Stimulated activated memory B cell treated with anti-CD40 and anti-IgM and Interleukin-4, amounts not matched to agents 10 μg/mL and 1 μg/mL and 100 μg/mL, for 72 hours (primary cell): ENCODE results near the gene TEX10.
A peak's percentile ranks its signal among the peaks of the same experiment; 100 is the strongest.

Source experiments
- ATAC-seq: fragments of 150-1000 bp; cut with Tn5 transposase; 2 replicates; pipeline ENCODE4 v1.10.0; 2021
- H3K27ac Mint-ChIP-seq: one replicate; pipeline ENCODE4 v1.8.0; 2022; ENCODE audit warnings: mild to moderate bottlenecking, mixed read lengths
- H3K27me3 Mint-ChIP-seq: one replicate; pipeline ENCODE4 v1.8.0; 2022; ENCODE audit warnings: mixed read lengths
- H3K36me3 Mint-ChIP-seq: one replicate; pipeline ENCODE4 v1.8.0; 2022; ENCODE audit warnings: mixed read lengths
- H3K4me1 Mint-ChIP-seq: one replicate; pipeline ENCODE4 v1.8.0; 2022; ENCODE audit warnings: mixed read lengths
- H3K4me3 Mint-ChIP-seq: one replicate; pipeline ENCODE4 v1.8.0; 2022; ENCODE audit warnings: mild to moderate bottlenecking, moderate library complexity, mixed read lengths
- H3K9me3 Mint-ChIP-seq: one replicate; pipeline ENCODE4 v1.8.0; 2022; ENCODE audit warnings: mixed read lengths

The TEX10 gene

GRCh38 chr9:100281676-100282387 is 70.9 kb downstream of the TEX10 start:
- no peak for ATAC-seq
- H3K9me3 Mint-ChIP-seq: peaks cover 7% of the 10 kb centered on the region
- no peak overlapping the region for H3K27ac Mint-ChIP-seq
- H3K36me3 Mint-ChIP-seq: peaks cover 56% of the 10 kb centered on the region
- H3K4me3 Mint-ChIP-seq: no peak overlapping the region
- no peaks in the 10 kb centered on the region for H3K27me3 Mint-ChIP-seq
- H3K4me1 Mint-ChIP-seq: peaks cover 6% of the 10 kb centered on the region

- ATAC-seq: no peak
- H3K4me3 Mint-ChIP-seq: no peak overlapping the region
- no peaks in the 10 kb centered on the region for H3K27me3 Mint-ChIP-seq
- peaks cover 10% of the 10 kb centered on the region for H3K4me1 Mint-ChIP-seq
- H3K36me3 Mint-ChIP-seq: peaks cover 56% of the 10 kb centered on the region
- H3K27ac Mint-ChIP-seq: no peak overlapping the region
- peaks cover 7% of the 10 kb centered on the region for H3K9me3 Mint-ChIP-seq
These were observed 71.7 kb downstream of the TEX10 start for GRCh38 chr9:100281066-100281465.

- no peak for ATAC-seq
- peak overlapping the region; percentile 23 for H3K27ac Mint-ChIP-seq
- H3K4me3 Mint-ChIP-seq: no peak overlapping the region
- H3K9me3 Mint-ChIP-seq: no peaks in the 10 kb centered on the region
- peaks cover 56% of the 10 kb centered on the region for H3K36me3 Mint-ChIP-seq
- H3K27me3 Mint-ChIP-seq: no peaks in the 10 kb centered on the region
- H3K4me1 Mint-ChIP-seq: peaks cover 10% of the 10 kb centered on the region
These were observed 75.4 kb downstream of the TEX10 start for GRCh38 chr9:100277166-100277979.

GRCh38 chr9:100269656-100270055 is 83.1 kb downstream of the TEX10 start:
- Mint-ChIP-seq H3K36me3 (peaks cover 41% of the 10 kb centered on the region), H3K4me3 (no peak overlapping the region), H3K9me3 (no peaks in the 10 kb centered on the region), H3K27ac (no peak overlapping the region), H3K4me1 (no peaks in the 10 kb centered on the region), H3K27me3 (no peaks in the 10 kb centered on the region)
- no peak for ATAC-seq

- Mint-ChIP-seq H3K4me1 (no peaks in the 10 kb centered on the region), H3K27me3 (no peaks in the 10 kb centered on the region), H3K27ac (no peak overlapping the region), H3K36me3 (peaks cover 50% of the 10 kb centered on the region), H3K4me3 (no peak overlapping the region), H3K9me3 (no peaks in the 10 kb centered on the region)
- no peak for ATAC-seq
These were observed 84.5 kb downstream of the TEX10 start for GRCh38 chr9:100268271-100268670.

GRCh38 chr9:100267211-100267610 is 85.5 kb downstream of the TEX10 start:
- H3K36me3 Mint-ChIP-seq: peaks cover 42% of the 10 kb centered on the region
- H3K4me3 Mint-ChIP-seq: no peak overlapping the region
- ATAC-seq: no peak

More at GRCh38 chr9:100267211-100267610, 85.5 kb downstream of the TEX10 start:
- Mint-ChIP-seq H3K9me3 (no peaks in the 10 kb centered on the region), H3K27ac (no peak overlapping the region), H3K27me3 (no peaks in the 10 kb centered on the region), H3K4me1 (no peaks in the 10 kb centered on the region)
